OCI-LY3 (cell line): Measurements from ENCODE around the gene FITM1.

ENCODE experiments used
- CTCF ChIP-seq: fragments of 200-600, 300-600 bp; sonication (generic); IDR thresholded peaks from 2 replicates; pipeline ENCODE4 v1.5.1; 2014; ENCODE audit warnings: antibody characterized with exemption, low read length, low read depth
- EZH2phosphoT487 ChIP-seq: fragments of 200-600 bp; shearing (Covaris generic); IDR thresholded peaks from 2 replicates; pipeline ENCODE4 v1.6.1; 2018; ENCODE audit warnings: antibody characterized with exemption, mixed run types, low read depth

GRCh38 chr14:24149302-24149969 lies 19.0 kb downstream of the FITM1 start:
- TF ChIP-seq CTCF, result no peak
- no peak for TF ChIP-seq EZH2phosphoT487
